CD14-positive monocyte (primary cell): ENCODE measurements around the gene GHDC. TPM values are rescaled to one million over a fixed set of nuclear protein-coding genes. Genes with fewer than 3 reads are reported as not detected.

ENCODE experiments used
- DNase-seq, 3 donors: peaks; one replicate each; pipeline ENCODE4 v3.0.0-alpha.2; 2011 to 2022
- H2AFZ ChIP-seq: 2 replicates; pipeline ENCODE4 v1.6.0; 2012; ENCODE audit warnings: mild to moderate bottlenecking, low read depth, low read length, inconsistent platforms; ENCODE audit not compliant: insufficient read depth, poor library complexity, severe bottlenecking
- H3K27ac ChIP-seq, 2 donors: 1 replicate in 1 of 2; 2 replicates in 1 of 2; pipeline ENCODE4 v1.5.1; 2012 to 2013; ENCODE audit warnings: low read length in 2 of 2, control low read depth in 1 of 2, inconsistent platforms in 1 of 2, low read depth in 1 of 2, mild to moderate bottlenecking in 1 of 2
- H3K27me3 ChIP-seq, 2 donors: one replicate each; pipeline versions ENCODE4 v1.6.0 to v1.6.1; 2011 to 2013; ENCODE audit warnings: low read length in 2 of 2; ENCODE audit not compliant: control insufficient read depth in 2 of 2, insufficient read depth in 2 of 2
- H3K36me3 ChIP-seq, 2 donors: replicated peaks in 1 of 2; 1 replicate in 1 of 2; 2 replicates in 1 of 2; pipeline versions ENCODE4 v1.5.1 to v1.6.1; 2012 to 2013; ENCODE audit warnings: low read length in 2 of 2, control low read depth in 1 of 2, inconsistent platforms in 1 of 2, mild to moderate bottlenecking in 1 of 2; ENCODE audit not compliant: insufficient read depth in 2 of 2, control insufficient read depth in 1 of 2
- H3K4me1 ChIP-seq, 2 donors: 1 replicate in 1 of 2; 2 replicates in 1 of 2; pipeline versions ENCODE4 v1.5.1 to v1.6.1; 2012 to 2013; ENCODE audit warnings: low read length in 2 of 2, control low read depth in 1 of 2, inconsistent platforms in 1 of 2, mild to moderate bottlenecking in 1 of 2, moderate library complexity in 1 of 2; ENCODE audit not compliant: insufficient read depth in 2 of 2, control insufficient read depth in 1 of 2
- H3K4me2 ChIP-seq: replicated peaks from 2 replicates; pipeline ENCODE3; 2012; ENCODE audit warnings: low read length, moderate library complexity, mild to moderate bottlenecking; ENCODE audit not compliant: poor library complexity, severe bottlenecking; ENCODE audit errors: extremely low read depth
- H3K4me3 ChIP-seq, 3 experiments: fragments of 200-600 bp in 1 of 3; sonication (generic) in 1 of 3; replicated peaks in 1 of 3; 1 replicate in 2 of 3; 2 replicates in 1 of 3; pipeline ENCODE4 v1.5.1; 2011 to 2013; ENCODE audit warnings: low read length in 3 of 3, mild to moderate bottlenecking in 3 of 3, control low read depth in 2 of 3, low read depth in 2 of 3, inconsistent platforms in 1 of 3, moderate library complexity in 1 of 3
- H3K79me2 ChIP-seq: 2 replicates; pipeline ENCODE4 v1.6.0; 2012; ENCODE audit warnings: mild to moderate bottlenecking, control low read depth, inconsistent platforms, low read length, moderate library complexity; ENCODE audit not compliant: insufficient read depth
- H3K9ac ChIP-seq: 2 replicates; pipeline ENCODE4 v1.6.0; 2017; ENCODE audit warnings: low read length, mild to moderate bottlenecking; ENCODE audit not compliant: insufficient read depth, poor library complexity, severe bottlenecking
- H3K9me3 ChIP-seq, 2 donors: replicated peaks in 1 of 2; 1 replicate in 1 of 2; 2 replicates in 1 of 2; pipeline versions ENCODE4 v1.5.1 to v1.6.1; 2012 to 2013; ENCODE audit warnings: low read length in 2 of 2, control low read depth in 1 of 2; ENCODE audit not compliant: control insufficient read depth in 1 of 2, insufficient read depth in 1 of 2
- H4K20me1 ChIP-seq: 2 replicates; pipeline ENCODE4 v1.6.0; 2012; ENCODE audit warnings: mild to moderate bottlenecking, low read length, control low read depth, moderate library complexity; ENCODE audit not compliant: insufficient read depth
- H3K27ac Mint-ChIP-seq, 7 donors: one replicate each; pipeline ENCODE4 v1.8.0; 2020; ENCODE audit warnings: mild to moderate bottlenecking in 7 of 7, mixed read lengths in 7 of 7, moderate library complexity in 6 of 7, inconsistent platforms in 2 of 7
- H3K27me3 Mint-ChIP-seq, 3 donors: one replicate each; pipeline ENCODE4 v1.8.0; 2021 to 2022; ENCODE audit warnings: low read depth in 3 of 3, mild to moderate bottlenecking in 3 of 3, mixed read lengths in 3 of 3, moderate library complexity in 3 of 3, inconsistent platforms in 1 of 3
- H3K36me3 Mint-ChIP-seq, 2 donors: one replicate each; pipeline ENCODE4 v1.8.0; 2020; ENCODE audit warnings: mixed read lengths in 2 of 2, inconsistent platforms in 1 of 2, mild to moderate bottlenecking in 1 of 2
- H3K4me1 Mint-ChIP-seq: one replicate; pipeline ENCODE4 v1.8.0; 2020; ENCODE audit warnings: mild to moderate bottlenecking, mixed read lengths
- H3K4me3 Mint-ChIP-seq, 2 donors: one replicate each; pipeline ENCODE4 v1.8.0; 2020; ENCODE audit warnings: mild to moderate bottlenecking in 2 of 2, mixed read lengths in 2 of 2, moderate library complexity in 1 of 2
- H3K9me3 Mint-ChIP-seq, 7 donors: one replicate each; pipeline ENCODE4 v1.8.0; 2020 to 2022; ENCODE audit warnings: mixed read lengths in 7 of 7, mild to moderate bottlenecking in 6 of 7, moderate library complexity in 6 of 7, inconsistent platforms in 2 of 7
- WGBS: methylation state at CpG from one replicate; pipeline ENCODE4 v1.1.5; 2013; ENCODE audit warnings: missing lambda C conversion rate; ENCODE audit not compliant: insufficient coverage; 5-methylcytosine and 5-hydroxymethylcytosine counted together
- intact Hi-C, 2 donors: fragments of 100-400 bp; cut with micrococcal nuclease; formaldehyde crosslinking; loops; one replicate each; pipeline versions ENCODE4 v1.15.0 to v1.15.1; 2023
- polyA minus RNA-seq: library from RNA; depleted of rRNA, polyadenylated mRNA; stranded (reverse); fragments of >200 nt; gene quantifications from 2 replicates; pipeline ENCODE4 v1.2.3, GENCODE V29; 2012
- polyA plus RNA-seq, 3 donors: library from polyadenylated mRNA; depleted of rRNA in 1 of 3; unstranded in 2 of 3; stranded (reverse) in 1 of 3; fragments of 300-500 nt in 2 of 3; fragments of >200 nt in 1 of 3; fragmentation: Illumina TruSeq in 2 of 3; gene quantifications; 1 replicate in 2 of 3; 2 replicates in 1 of 3; pipeline ENCODE4 v1.2.3, GENCODE V29; 2012 to 2021
- total RNA-seq, 12 experiments: library from RNA in 1 of 12; stranded (reverse) in 1 of 12; fragments of 120-200 nt in 1 of 12; gene quantifications; one replicate each; pipeline ENCODE4 v1.2.4 and lab custom pipeline; 2013 to 2026; ENCODE audit warnings: mixed read lengths in 6 of 12, inconsistent platforms in 1 of 12
- TF ChIP-seq, protein P1 (sequence below): fragments of 200-600 bp; IDR thresholded peaks from one replicate; pipeline ENCODE4 v1.8.0; 2022; ENCODE audit warnings: antibody characterized with exemption, mild to moderate bottlenecking

Gene GHDC
- 26.7 TPM for total RNA-seq (2013)
- polyA plus RNA-seq: 10 to 100 TPM; 20.0 to 31.6 (median 20.6) TPM
- 19.4 and 32.9 TPM in 2 replicates for polyA minus RNA-seq
- 2.9 to 22.5 (median 14.8) reads per million in 11 experiments for total RNA-seq (lab: John Stamatoyannopoulos, UW)

DNA sequence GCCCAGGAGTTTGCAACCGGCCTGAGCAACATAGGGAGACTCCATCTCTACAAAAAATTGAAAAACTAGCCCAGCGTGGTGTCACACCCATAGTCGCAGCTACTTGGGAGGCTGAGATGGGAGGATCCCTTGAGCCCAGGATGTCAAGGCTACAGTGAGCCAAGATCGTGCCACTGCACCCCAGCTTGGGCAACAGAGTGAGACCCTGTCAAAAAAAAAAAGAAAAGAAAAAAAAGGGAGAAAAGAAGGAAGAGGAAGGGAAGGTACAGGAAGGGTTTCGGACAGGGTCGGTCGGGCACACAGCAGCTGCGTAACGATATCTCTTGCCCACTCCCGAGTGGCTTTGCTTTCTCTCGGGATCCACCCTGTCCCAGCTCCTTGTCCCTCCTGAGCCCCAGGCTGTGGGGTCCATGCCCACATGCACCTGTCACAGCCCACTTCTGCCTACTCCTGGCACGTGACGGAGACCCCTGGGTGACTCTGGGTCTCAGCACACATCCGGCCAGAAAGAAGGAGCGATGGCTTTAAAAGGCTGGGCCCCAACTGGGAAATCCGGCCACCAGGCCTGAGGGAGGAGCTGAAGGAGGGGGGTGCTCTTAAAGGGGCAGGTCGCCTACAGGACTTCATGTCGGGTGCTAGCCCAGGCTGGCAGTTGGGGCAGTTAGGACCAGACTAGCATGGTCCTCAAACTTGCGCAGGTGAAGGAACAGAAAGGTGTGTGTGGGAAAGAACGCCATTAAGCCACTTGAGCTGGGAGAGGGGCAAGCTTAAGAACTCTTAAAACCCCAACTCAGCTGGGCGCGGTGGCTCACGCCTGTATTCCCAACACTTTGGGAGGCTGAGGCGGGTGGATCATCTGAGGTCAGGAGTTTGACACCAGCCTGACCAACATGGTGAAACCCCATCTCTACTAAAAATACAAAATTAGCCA is at the start of gene GHDC:
GHDC (minus strand) TSS at position 526 of the 931 bp plus-strand sequence. CDS start 913 bp downstream, outside the sequence.
- 3% methylated on average over 12 of the region's 24 CpGs for WGBS
- peaks cover 44 to 49% of the 10 kb centered on the region in 2 donors for H3K4me1 ChIP-seq
- H4K20me1 ChIP-seq: no peaks in the 10 kb centered on the region
- TF ChIP-seq, protein P1, sequence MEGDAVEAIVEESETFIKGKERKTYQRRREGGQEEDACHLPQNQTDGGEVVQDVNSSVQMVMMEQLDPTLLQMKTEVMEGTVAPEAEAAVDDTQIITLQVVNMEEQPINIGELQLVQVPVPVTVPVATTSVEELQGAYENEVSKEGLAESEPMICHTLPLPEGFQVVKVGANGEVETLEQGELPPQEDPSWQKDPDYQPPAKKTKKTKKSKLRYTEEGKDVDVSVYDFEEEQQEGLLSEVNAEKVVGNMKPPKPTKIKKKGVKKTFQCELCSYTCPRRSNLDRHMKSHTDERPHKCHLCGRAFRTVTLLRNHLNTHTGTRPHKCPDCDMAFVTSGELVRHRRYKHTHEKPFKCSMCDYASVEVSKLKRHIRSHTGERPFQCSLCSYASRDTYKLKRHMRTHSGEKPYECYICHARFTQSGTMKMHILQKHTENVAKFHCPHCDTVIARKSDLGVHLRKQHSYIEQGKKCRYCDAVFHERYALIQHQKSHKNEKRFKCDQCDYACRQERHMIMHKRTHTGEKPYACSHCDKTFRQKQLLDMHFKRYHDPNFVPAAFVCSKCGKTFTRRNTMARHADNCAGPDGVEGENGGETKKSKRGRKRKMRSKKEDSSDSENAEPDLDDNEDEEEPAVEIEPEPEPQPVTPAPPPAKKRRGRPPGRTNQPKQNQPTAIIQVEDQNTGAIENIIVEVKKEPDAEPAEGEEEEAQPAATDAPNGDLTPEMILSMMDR: no peak
- H3K4me3 ChIP-seq: peak within 1 kb of the TSS; percentile 88 to 93 (median 89)
- H3K4me2 ChIP-seq: peak within 1 kb of the TSS; percentile 86
- no peaks in the 10 kb centered on the region for H3K27me3 Mint-ChIP-seq
- H3K79me2 ChIP-seq: peaks cover 6% of the 10 kb centered on the region
- no peaks in the 10 kb centered on the region for H3K9me3 ChIP-seq
- peak; percentile 58 to 69 (median 64) for DNase-seq
- peak within 1 kb of the TSS; percentile 96 for H2AFZ ChIP-seq
- peaks cover 16 to 24% of the 10 kb centered on the region in 2 donors for H3K36me3 Mint-ChIP-seq
- intact Hi-C loops: no loop called here
- H3K4me1 Mint-ChIP-seq: peaks cover 38% of the 10 kb centered on the region
- H3K27ac ChIP-seq: peak within 1 kb of the TSS; percentile 45 to 86
- peaks cover 13 to 18% of the 10 kb centered on the region in 2 donors for H3K36me3 ChIP-seq
- H3K27me3 ChIP-seq: no peaks in the 10 kb centered on the region
- peaks cover 0 to 2% (median 0%) of the 10 kb centered on the region in 7 donors for H3K9me3 Mint-ChIP-seq
- peak within 1 kb of the TSS; percentile 95 to 100 for H3K4me3 Mint-ChIP-seq
- H3K9ac ChIP-seq: peak within 1 kb of the TSS; percentile 67
- peak within 1 kb of the TSS; percentile 88 to 98 (median 91) for H3K27ac Mint-ChIP-seq

DNA sequence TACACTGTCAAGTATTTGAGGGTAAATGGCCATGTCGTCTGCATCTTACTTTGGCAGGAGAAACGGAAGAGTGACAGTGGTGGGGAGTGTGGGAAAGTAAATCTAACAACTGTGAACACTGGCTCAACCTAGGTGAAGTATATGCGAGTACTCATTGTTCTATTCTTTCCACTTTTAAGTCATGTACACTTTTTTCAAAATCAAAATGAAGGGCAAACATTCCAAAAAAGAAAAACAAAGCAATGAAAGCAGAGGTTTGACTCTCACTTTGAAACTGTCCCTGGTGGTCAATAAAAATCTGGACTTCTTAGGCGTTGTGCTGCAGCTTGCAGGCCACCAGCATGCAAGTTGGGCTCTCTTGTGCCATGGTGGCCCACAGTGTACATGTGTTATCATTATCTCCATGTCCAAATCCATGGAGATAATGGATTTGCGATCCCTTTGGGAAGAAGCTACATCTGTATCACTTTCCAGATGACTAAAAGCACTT is 49.2 kb upstream of the GHDC start:
- H3K36me3 ChIP-seq: no peaks in the 10 kb centered on the region
- peaks cover 0 to 4% of the 10 kb centered on the region in 2 donors for H3K36me3 Mint-ChIP-seq
- no peak overlapping the region for H3K4me2 ChIP-seq
- peaks cover 0 to 2% (median 0%) of the 10 kb centered on the region in 3 donors for H3K27me3 Mint-ChIP-seq
- H3K9me3 ChIP-seq: no peaks in the 10 kb centered on the region
- intact Hi-C loops: no loop called here
- H3K79me2 ChIP-seq: peaks cover 96% of the 10 kb centered on the region
- peaks cover 52% of the 10 kb centered on the region for H4K20me1 ChIP-seq
- TF ChIP-seq, protein P1: no peak
- peaks cover 0 to 3% (median 0%) of the 10 kb centered on the region in 7 donors for H3K9me3 Mint-ChIP-seq
- no peak overlapping the region for H3K4me3 ChIP-seq
- 100% methylated on average over 1 of the region's 5 CpGs for WGBS
- H3K27me3 ChIP-seq: no peaks in the 10 kb centered on the region
- H2AFZ ChIP-seq: no peak overlapping the region
- peaks cover 27% of the 10 kb centered on the region for H3K4me1 Mint-ChIP-seq
- DNase-seq: no peak
- H3K4me3 Mint-ChIP-seq: no peak overlapping the region
- H3K4me1 ChIP-seq: peaks cover 14 to 16% of the 10 kb centered on the region in 2 donors
- peak overlapping the region in 4 of 7 donors; percentile 11 to 81 (median 24) for H3K27ac Mint-ChIP-seq
- no peak overlapping the region for H3K9ac ChIP-seq
- peak overlapping the region in 1 of 2 donors; percentile 2 for H3K27ac ChIP-seq
